K562 (cell line): ENCODE results near the gene HPGDS. TPM values are rescaled to one million over a fixed set of nuclear protein-coding genes. Genes with fewer than 3 reads are reported as not detected.

Experiments used
- ATAC-seq: fragments of 200-7000 bp; cut with Tn5 transposase; 3 replicates; pipeline ENCODE4 v1.9.1; 2020; ENCODE audit warnings: moderate library complexity
- BruUV-seq: library from RNA; stranded (reverse); fragments of 400-500 nt; replicated peaks from 2 replicates; lab custom pipeline; 2021; lab: Mats Ljungman, UMichigan
- CTCF ChIA-PET: fragments of 300-600 bp; formaldehyde crosslinking; extraction: SDS; loops from one replicate; lab custom pipeline; 2021; ENCODE audit warnings: low intra/inter-chr PET ratio; lab: Yijun Ruan, JAX
- POLR2A ChIA-PET: fragments of 300-600, 350-650 bp; sonication (Branson Sonifier 250); formaldehyde crosslinking; extraction: SDS; loops from one replicate; lab custom pipeline; 2021; ENCODE audit warnings: antibody characterized with exemption, inconsistent platforms; lab: Yijun Ruan, JAX
- DNase-seq, 4 experiments: peaks; one replicate each; pipeline versions ENCODE4 v3.0.0 to v3.0.0-alpha.2; 2011 to 2018; ENCODE audit warnings: low spot score in 3 of 4, mixed read lengths in 3 of 4; ENCODE audit errors: extremely low read depth in 1 of 4
- FAIRE-seq: peaks from 2 replicates; lab custom pipeline; 2011; peaks lifted over from hg19 to GRCh38; lab: Jason Lieb, UNC
- H2AFZ ChIP-seq: 2 replicates; pipeline ENCODE4 v1.6.0; 2011; ENCODE audit warnings: low read depth, low read length, control low read depth, inconsistent platforms
- H3K27ac ChIP-seq: fragments of 200-600 bp; 3 replicates; pipeline ENCODE4 v1.8.0; 2011; ENCODE audit warnings: low read depth, mild to moderate bottlenecking, control low read depth, inconsistent platforms, low read length, moderate library complexity, mixed read lengths; ENCODE audit errors: extremely low read depth
- H3K27me3 ChIP-seq, 2 experiments: fragments of 300-600 bp in 1 of 2; 2 replicates in 1 of 2; 3 replicates in 1 of 2; pipeline versions ENCODE4 v1.6.0 to v1.8.0; 2011; ENCODE audit warnings: inconsistent platforms in 2 of 2, low read length in 2 of 2, mild to moderate bottlenecking in 1 of 2, mixed read lengths in 1 of 2, moderate library complexity in 1 of 2; ENCODE audit not compliant: control insufficient read depth in 2 of 2, insufficient read depth in 2 of 2
- H3K36me3 ChIP-seq: fragments of 300-600 bp; 3 replicates; pipeline ENCODE4 v1.8.0; 2011; ENCODE audit warnings: mild to moderate bottlenecking, low read length, inconsistent platforms; ENCODE audit not compliant: control insufficient read depth, insufficient read depth
- H3K4me1 ChIP-seq, 2 experiments: fragments of 200-600 bp in 1 of 2; replicated peaks in 1 of 2; 2 replicates in 1 of 2; 3 replicates in 1 of 2; pipeline versions ENCODE4 v1.5.1 to v1.8.0; 2011; ENCODE audit warnings: inconsistent platforms in 2 of 2, low read length in 2 of 2, mild to moderate bottlenecking in 1 of 2, mixed read lengths in 1 of 2, moderate library complexity in 1 of 2; ENCODE audit not compliant: control insufficient read depth in 2 of 2, insufficient read depth in 2 of 2
- H3K4me2 ChIP-seq: 2 replicates; pipeline ENCODE4 v1.6.1; 2011; ENCODE audit warnings: low read length, control low read depth, inconsistent platforms, mixed read lengths; ENCODE audit not compliant: insufficient read depth
- H3K4me3 ChIP-seq: fragments of 200-600 bp; sonication (generic), shearing (Covaris generic); 2 replicates; pipeline ENCODE4 v1.5.1; 2016; ENCODE audit warnings: control low read depth, inconsistent platforms
- H3K79me2 ChIP-seq: fragments of 200-600 bp; 3 replicates; pipeline ENCODE4 v1.8.0; 2011; ENCODE audit warnings: low read length, inconsistent platforms; ENCODE audit not compliant: control insufficient read depth, insufficient read depth
- H3K9ac ChIP-seq, 2 experiments: 2 replicates each; pipeline versions ENCODE4 v1.6.0 to v1.6.1; 2011; ENCODE audit warnings: low read depth in 2 of 2, low read length in 2 of 2, control low read depth in 1 of 2, inconsistent platforms in 1 of 2, mild to moderate bottlenecking in 1 of 2, mixed read lengths in 1 of 2; ENCODE audit not compliant: insufficient read depth in 1 of 2
- H3K9me1 ChIP-seq: one replicate; pipeline ENCODE4 v1.6.0; 2011; ENCODE audit warnings: inconsistent platforms, mild to moderate bottlenecking, low read length, moderate library complexity; ENCODE audit not compliant: control insufficient read depth, insufficient read depth
- H3K9me3 ChIP-seq: replicated peaks from 2 replicates; pipeline ENCODE4 v1.5.1; 2011; ENCODE audit warnings: low read depth, low read length, inconsistent platforms; ENCODE audit not compliant: control insufficient read depth, insufficient read depth
- H4K20me1 ChIP-seq: replicated peaks from 2 replicates; pipeline ENCODE4 v1.6.1; 2011; ENCODE audit warnings: low read length, inconsistent platforms, mixed read lengths; ENCODE audit not compliant: control insufficient read depth, insufficient read depth
- CBFA2T2 ChIP-seq: fragments of 450-650 bp; conservative IDR thresholded peaks from 2 replicates; pipeline ENCODE4 v1.6.1; 2017; ENCODE audit warnings: mild to moderate bottlenecking
- E2F8 ChIP-seq: fragments of 450-650 bp; IDR thresholded peaks from 2 replicates; pipeline ENCODE4 v1.7.1; 2018; ENCODE audit warnings: mild to moderate bottlenecking, low read depth; ENCODE audit not compliant: partially characterized antibody
- GATAD2A ChIP-seq: fragments of 450-650 bp; IDR thresholded peaks from 2 replicates; pipeline ENCODE4 v1.6.1; 2017
- HMGXB4 ChIP-seq: sonication (generic); formaldehyde crosslinking; IDR thresholded peaks from 2 replicates; pipeline ENCODE4 v1.8.1; 2023; ENCODE audit warnings: mild to moderate bottlenecking, missing genetic modification reagents
- IRF9 ChIP-seq: fragments of 450-650 bp; IDR thresholded peaks from 2 replicates; pipeline ENCODE4 v1.6.1; 2016; ENCODE audit warnings: missing biosample characterization, missing genetic modification characterization
- MAFK ChIP-seq: IDR thresholded peaks from 2 replicates; pipeline ENCODE4 v1.6.1; 2011; ENCODE audit warnings: low read length, improper control_type of control experiment
- MCM3 ChIP-seq: fragments of 450-650 bp; IDR thresholded peaks from 2 replicates; pipeline ENCODE4 v1.6.1; 2016
- MEF2A ChIP-seq: IDR thresholded peaks from 2 replicates; pipeline ENCODE4 v1.6.1; 2011; ENCODE audit warnings: low read depth, mild to moderate bottlenecking, low read length, moderate library complexity; ENCODE audit not compliant: control insufficient read depth
- NFATC3 ChIP-seq: fragments of 450-650 bp; IDR thresholded peaks from 2 replicates; pipeline ENCODE4 v1.6.1; 2017; ENCODE audit warnings: mild to moderate bottlenecking
- SRSF3 ChIP-seq: fragments of 200-400 bp; formaldehyde crosslinking; IDR thresholded peaks from 2 replicates; pipeline ENCODE4 v1.6.1; 2016; ENCODE audit warnings: mild to moderate bottlenecking, low read length, moderate library complexity; ENCODE audit not compliant: insufficient read depth
- SUPT5H ChIP-seq: fragments of 450-650 bp; IDR thresholded peaks from 2 replicates; pipeline ENCODE4 v1.6.1; 2016
- TRIM24 ChIP-seq, 2 experiments: fragments of 450-650 bp; IDR thresholded peaks; 2 replicates each; pipeline ENCODE4 v1.6.1; 2016
- ZNF778 ChIP-seq: fragments of 450-650 bp; formaldehyde crosslinking; IDR thresholded peaks from 2 replicates; pipeline ENCODE4 v1.4.0; 2020; ENCODE audit warnings: mild to moderate bottlenecking, moderate library complexity
- in situ Hi-C: fragments of 300-500 bp; cut with MboI; formaldehyde crosslinking; loops from 4 replicates; pipeline ENCODE4 v1.15.0; 2018; ENCODE audit warnings: inconsistent platforms, mixed read lengths
- intact Hi-C: fragments of 100-400 bp; cut with micrococcal nuclease; formaldehyde crosslinking; loops from 2 replicates; pipeline ENCODE4 v1.14.2; 2022
- polyA plus RNA-seq, 8 experiments: library from polyadenylated mRNA; depleted of rRNA in 4 of 8; stranded (reverse) in 5 of 8; unstranded in 3 of 8; fragments of >200 nt; fragmentation: Nextera tagmentation in 2 of 8; fragmentation: Illumina TruSeq in 1 of 8; extraction: Ambion mirVana in 2 of 8; extraction: Trizol in 1 of 8; gene quantifications; 2 replicates each; pipeline versions ENCODE4 v1.2.1 to v1.2.3, GENCODE V29; 2011 to 2014; ENCODE audit warnings: inconsistent platforms in 1 of 8, missing spikeins in 1 of 8
- total RNA-seq, 7 experiments: library from RNA; depleted of rRNA in 6 of 7; stranded (reverse); fragments of >200 nt in 6 of 7; fragmentation: Illumina TruSeq in 2 of 7; extraction: Trizol in 2 of 7; gene quantifications; 2 replicates each; pipeline versions ENCODE4 v1.2.1 to v1.2.3, GENCODE V29; 2011 to 2021; ENCODE audit warnings: low replicate concordance in 1 of 7
- TF ChIP-seq, protein P1 (sequence below): fragments of 250-450 bp; sonication (Bioruptor Pico); IDR thresholded peaks from 2 replicates; pipeline ENCODE4 v1.8.0; 2021; ENCODE audit warnings: moderate library complexity, mild to moderate bottlenecking, inconsistent platforms
- TF ChIP-seq, protein P2 (sequence below): fragments of 150-350 bp; conservative IDR thresholded peaks from 2 replicates; pipeline ENCODE4 v1.6.1; 2014; ENCODE audit warnings: low read length

Gene HPGDS
- total and polyA plus RNA-seq, 9 of the 15 experiments (the other 6 are each of a cell fraction or from before 2014, with no cell fraction given) = 0.07 to 0.36 (median 0.14) TPM; not detected in 4

DNA sequence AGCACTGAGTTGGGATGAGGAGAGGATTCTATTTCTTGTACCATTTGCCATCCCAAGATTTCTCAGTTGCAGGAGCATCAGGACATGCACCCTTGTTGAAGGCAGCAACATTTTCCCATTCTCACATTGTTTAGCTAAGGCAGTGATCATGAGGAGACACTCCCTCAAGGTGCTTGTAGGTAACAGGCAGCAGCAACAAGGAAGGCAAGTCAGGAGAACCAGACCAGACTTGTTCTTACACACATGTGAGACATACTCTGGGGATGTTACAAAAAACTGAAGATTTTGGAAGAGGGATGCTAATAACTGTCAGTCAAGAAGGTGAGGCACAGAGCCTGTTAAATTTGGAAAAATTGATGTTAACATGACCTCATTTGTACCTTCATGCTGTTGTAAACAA lies 15.5 kb upstream of the HPGDS start:
- Histone ChIP-seq H3K4me2 (no peak overlapping the region), H3K9ac (no peak overlapping the region), H3K27me3 (no peaks in the 10 kb centered on the region), H3K4me3 (no peak overlapping the region), H4K20me1 (no peaks in the 10 kb centered on the region), H3K27ac (no peak overlapping the region), H3K9me1 (no peaks in the 10 kb centered on the region), H3K79me2 (no peaks in the 10 kb centered on the region), H3K36me3 (no peaks in the 10 kb centered on the region), H3K9me3 (no peaks in the 10 kb centered on the region), H2AFZ (no peak overlapping the region), H3K4me1 (no peaks in the 10 kb centered on the region)
- FAIRE-seq (no peak), DNase-seq (no peak), ATAC-seq (no peak)
- ChIA-PET CTCF (no interaction called here), POLR2A (no interaction called here)
- in situ Hi-C loops (no loop called here), intact Hi-C loops (no loop called here)
- no TSS peak for BruUV-seq
- TF ChIP-seq IRF9 (tag) (no peak), MAFK (no peak), TRIM24 (IDR thresholded peaks at IDR 0.05) (no peak), MCM3 (no peak), NFATC3 (no peak), CBFA2T2 (no peak), E2F8 (no peak), SUPT5H (no peak), GATAD2A (no peak), MEF2A (no peak), HMGXB4 (no peak), SRSF3 (no peak), ZNF778 (CRISPR knock-in tag) (no peak)
- TF ChIP-seq, protein P1, sequence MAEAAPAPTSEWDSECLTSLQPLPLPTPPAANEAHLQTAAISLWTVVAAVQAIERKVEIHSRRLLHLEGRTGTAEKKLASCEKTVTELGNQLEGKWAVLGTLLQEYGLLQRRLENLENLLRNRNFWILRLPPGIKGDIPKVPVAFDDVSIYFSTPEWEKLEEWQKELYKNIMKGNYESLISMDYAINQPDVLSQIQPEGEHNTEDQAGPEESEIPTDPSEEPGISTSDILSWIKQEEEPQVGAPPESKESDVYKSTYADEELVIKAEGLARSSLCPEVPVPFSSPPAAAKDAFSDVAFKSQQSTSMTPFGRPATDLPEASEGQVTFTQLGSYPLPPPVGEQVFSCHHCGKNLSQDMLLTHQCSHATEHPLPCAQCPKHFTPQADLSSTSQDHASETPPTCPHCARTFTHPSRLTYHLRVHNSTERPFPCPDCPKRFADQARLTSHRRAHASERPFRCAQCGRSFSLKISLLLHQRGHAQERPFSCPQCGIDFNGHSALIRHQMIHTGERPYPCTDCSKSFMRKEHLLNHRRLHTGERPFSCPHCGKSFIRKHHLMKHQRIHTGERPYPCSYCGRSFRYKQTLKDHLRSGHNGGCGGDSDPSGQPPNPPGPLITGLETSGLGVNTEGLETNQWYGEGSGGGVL (CRISPR knock-in tag) = no peak
- TF ChIP-seq, protein P2, sequence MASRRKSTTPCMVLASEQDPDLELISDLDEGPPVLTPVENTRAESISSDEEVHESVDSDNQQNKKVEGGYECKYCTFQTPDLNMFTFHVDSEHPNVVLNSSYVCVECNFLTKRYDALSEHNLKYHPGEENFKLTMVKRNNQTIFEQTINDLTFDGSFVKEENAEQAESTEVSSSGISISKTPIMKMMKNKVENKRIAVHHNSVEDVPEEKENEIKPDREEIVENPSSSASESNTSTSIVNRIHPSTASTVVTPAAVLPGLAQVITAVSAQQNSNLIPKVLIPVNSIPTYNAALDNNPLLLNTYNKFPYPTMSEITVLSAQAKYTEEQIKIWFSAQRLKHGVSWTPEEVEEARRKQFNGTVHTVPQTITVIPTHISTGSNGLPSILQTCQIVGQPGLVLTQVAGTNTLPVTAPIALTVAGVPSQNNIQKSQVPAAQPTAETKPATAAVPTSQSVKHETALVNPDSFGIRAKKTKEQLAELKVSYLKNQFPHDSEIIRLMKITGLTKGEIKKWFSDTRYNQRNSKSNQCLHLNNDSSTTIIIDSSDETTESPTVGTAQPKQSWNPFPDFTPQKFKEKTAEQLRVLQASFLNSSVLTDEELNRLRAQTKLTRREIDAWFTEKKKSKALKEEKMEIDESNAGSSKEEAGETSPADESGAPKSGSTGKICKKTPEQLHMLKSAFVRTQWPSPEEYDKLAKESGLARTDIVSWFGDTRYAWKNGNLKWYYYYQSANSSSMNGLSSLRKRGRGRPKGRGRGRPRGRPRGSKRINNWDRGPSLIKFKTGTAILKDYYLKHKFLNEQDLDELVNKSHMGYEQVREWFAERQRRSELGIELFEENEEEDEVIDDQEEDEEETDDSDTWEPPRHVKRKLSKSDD = no peak
